DND-41 (cell line): Measurements from ENCODE around the gene SLC35F3.
"Not testable (repeated sequence)": the region's sequence is repeated elsewhere in the genome, so short reads cannot be mapped to it uniquely, and the experiment has no call there.

Experiments
- EZH2 ChIP-seq: IDR thresholded peaks from 3 replicates; pipeline ENCODE4 v1.6.1; 2012; ENCODE audit warnings: borderline replicate concordance, low read depth, mild to moderate bottlenecking, moderate library complexity, low read length, inconsistent platforms; ENCODE audit not compliant: severe bottlenecking
- TF ChIP-seq, protein P1 (sequence below): IDR thresholded peaks from 2 replicates; pipeline ENCODE4 v1.5.1; 2012; ENCODE audit warnings: borderline replicate concordance, low read length, moderate library complexity, mild to moderate bottlenecking; ENCODE audit not compliant: poor library complexity, severe bottlenecking; ENCODE audit errors: extremely low read depth

- TF ChIP-seq, protein P1, sequence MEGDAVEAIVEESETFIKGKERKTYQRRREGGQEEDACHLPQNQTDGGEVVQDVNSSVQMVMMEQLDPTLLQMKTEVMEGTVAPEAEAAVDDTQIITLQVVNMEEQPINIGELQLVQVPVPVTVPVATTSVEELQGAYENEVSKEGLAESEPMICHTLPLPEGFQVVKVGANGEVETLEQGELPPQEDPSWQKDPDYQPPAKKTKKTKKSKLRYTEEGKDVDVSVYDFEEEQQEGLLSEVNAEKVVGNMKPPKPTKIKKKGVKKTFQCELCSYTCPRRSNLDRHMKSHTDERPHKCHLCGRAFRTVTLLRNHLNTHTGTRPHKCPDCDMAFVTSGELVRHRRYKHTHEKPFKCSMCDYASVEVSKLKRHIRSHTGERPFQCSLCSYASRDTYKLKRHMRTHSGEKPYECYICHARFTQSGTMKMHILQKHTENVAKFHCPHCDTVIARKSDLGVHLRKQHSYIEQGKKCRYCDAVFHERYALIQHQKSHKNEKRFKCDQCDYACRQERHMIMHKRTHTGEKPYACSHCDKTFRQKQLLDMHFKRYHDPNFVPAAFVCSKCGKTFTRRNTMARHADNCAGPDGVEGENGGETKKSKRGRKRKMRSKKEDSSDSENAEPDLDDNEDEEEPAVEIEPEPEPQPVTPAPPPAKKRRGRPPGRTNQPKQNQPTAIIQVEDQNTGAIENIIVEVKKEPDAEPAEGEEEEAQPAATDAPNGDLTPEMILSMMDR, result not testable (repeated sequence)
- TF ChIP-seq EZH2, result not testable (repeated sequence)
Observed at GRCh38 chr1:234356615-234357269, 452.3 kb downstream of the SLC35F3 start.
